HG03469 (cell line): ENCODE data around the gene TAF10.
A peak's percentile ranks its signal among the peaks of the same experiment; 100 is the strongest.

ENCODE experiments used
- ATAC-seq: cut with Tn5 transposase; IDR thresholded peaks from one replicate; pipeline ENCODE4 v1.9.1; 2021; ENCODE audit warnings: mild to moderate bottlenecking, moderate library complexity, moderate number of reproducible peaks; ENCODE audit not compliant: unreplicated experiment

The TAF10 gene

DNA sequence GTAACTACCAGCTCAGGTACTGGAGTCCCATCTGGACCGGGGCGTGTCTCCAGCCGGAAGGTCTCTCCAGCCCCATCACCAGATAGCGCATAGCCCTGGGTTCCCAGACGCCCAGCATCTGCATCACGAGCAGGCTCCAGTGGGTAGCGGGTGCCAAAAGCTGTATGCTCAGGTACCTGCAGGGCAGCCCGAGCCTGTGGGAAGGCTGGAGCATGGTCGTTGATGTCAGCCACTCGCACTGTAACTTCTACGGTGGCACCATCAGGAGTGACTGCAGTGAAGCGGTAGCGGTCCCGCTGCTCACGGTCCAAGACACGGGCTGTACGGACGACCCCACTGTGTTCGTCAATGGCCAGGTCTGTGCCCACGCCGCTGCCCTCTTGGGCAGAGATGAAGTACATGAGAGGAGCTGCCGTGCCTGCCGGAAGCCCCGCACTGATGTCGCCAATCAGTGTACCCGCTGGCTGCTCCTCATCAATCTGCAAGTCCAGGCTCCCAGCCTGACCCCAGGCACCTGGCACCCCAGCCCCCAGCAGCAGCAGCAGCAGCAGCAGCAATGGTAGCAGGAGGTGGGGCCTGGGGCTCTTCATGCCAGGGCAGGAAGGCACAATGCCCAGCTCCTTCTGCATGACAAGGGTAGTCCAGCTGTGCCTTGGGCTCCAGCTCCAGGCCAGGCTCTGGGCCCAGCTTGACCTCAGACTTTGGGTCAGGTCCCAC, 29.1 kb upstream of the TAF10 start:
- ATAC-seq, result no peak

DNA sequence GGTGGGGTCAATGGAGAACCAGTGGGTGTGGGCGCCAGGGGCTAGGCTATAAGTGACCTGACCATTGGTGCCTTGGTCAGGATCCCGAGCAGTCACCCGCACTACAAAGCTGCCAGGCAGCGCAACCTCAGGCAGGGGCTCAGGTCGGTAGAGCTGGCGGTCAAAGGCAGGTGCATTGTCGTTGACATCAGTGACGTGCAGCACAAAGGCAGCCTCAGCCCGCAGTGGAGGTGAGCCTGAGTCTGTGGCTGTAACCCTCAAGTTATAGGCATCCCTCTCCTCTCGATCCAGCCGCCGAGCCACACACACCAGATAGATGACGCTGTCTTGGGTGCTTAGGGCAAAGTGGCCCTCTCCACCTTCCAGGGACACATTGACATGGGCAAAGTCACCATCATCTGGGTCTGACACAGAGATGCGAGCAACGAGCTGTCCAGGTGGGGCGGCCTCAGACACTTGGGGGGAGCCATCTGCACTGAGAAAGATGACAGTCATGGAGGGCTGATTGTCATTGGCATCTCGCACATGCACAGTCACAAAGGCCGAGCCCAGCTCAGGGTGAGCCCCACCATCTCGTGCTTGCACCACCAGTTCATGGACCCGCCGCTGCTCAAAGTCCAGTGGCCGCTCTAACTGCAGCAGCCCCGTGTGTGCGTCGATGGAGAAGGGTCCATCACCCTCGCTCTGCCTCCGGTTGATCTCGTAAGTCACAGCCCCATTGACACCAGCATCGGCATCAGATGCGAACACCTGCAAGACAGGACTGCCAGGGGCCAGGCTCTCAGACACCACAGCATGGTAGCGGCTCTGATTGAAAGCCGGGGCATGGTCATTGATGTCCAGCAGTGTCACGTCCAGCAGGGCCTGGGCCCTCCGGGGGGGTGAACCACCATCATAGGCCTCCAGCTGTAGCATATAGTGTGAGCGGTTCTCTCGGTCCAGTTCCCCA, 28.3 kb upstream of the TAF10 start:
- no peak for ATAC-seq

DNA sequence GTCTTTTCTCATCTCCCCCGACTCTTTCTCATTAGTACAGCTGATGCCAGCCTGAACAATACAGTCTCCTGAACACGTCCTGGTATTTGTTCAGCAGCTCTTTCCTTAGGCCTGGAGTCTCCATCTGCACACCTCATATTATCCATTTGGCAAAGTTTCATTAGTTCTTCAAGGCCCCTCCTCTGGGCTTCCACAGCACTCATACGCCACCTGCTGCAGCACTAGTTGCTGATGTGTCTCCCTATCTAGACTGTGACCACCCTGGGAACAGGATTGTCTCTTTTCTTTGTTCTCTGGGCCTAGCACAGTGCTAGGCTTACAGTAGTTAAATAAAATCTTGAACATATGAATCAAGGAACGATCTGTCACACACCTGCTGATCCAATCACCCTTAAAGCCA, 26.4 kb upstream of the TAF10 start:
- ATAC-seq, result no peak

DNA sequence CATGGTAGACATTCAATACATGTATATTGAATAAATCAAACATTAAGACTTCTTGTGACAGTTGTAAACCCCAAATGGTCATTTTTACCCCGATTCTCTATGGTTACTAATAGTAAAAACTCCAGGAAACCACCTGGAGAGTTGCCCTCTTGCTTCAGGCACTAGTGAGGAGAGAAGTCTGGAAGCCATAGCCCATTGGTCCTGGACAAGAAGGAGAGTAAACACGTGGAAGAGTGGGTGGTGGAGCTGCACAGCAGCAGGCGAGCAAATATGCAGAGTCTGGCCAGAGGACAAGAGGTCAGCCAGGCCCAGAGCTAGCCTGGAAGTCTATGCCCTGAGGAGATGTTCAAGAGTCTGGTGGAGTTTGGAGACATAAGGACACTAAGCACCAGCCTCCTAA, 25.9 kb upstream of the TAF10 start:
- ATAC-seq, result no peak

DNA sequence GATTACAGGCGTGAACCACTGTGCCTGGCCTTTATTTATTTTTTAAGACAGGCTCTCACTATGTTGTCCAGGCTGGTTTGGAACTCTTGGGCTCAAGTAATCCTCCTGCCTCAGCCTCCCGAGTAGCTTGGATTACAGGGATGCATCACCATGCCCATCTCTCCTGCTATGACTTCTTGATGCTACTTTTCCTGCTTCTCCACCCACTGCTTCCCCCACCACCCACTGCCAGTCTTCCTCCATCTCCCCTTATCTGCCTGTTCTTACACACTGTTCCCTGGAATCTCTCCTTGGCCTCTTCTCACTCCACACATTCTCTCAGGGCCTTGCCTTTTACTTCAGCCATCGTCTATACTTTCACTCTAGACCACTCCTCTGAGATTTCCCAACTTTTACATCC, 24.5 kb upstream of the TAF10 start:
- no peak for ATAC-seq

DNA sequence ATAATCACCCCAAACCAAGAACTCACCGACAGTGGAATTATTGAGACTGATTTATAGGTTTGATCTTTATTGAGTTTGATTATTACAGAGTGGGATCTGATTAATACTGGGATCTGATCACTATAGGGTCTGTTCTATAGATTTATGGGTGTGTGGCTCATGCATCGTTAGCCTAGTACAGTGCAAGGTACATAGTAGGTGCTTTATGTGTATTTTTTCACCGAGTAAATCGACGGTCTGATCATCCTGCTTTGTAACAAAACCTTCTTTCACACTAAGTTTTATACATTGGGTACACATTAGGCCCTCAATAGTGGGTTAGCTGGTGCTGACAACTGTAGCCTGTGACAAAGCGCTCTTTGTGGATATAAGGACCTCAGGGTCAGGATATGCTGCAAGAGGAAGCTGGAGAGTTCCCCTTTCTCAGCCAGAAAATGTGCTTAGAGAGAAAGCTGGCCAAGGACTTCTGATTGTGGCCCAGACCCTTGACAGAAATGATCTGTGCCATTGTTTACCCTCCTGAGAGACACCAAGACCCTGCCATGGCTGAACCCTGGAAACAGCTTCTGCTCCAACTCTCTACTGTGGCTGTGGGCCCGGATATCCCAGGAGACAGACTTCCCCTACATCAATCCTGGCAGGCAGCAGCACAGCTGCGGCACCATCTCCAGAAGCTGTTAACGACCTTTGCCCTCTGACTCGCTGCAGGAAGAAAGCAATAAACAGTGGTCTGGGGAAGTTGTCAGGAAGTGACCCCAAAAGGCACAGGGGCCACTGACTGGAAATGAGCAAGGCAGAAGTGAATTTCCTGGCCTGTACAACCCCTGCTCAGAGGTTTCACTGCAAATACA, 23.3 kb upstream of the TAF10 start:
- ATAC-seq, result no peak

DNA sequence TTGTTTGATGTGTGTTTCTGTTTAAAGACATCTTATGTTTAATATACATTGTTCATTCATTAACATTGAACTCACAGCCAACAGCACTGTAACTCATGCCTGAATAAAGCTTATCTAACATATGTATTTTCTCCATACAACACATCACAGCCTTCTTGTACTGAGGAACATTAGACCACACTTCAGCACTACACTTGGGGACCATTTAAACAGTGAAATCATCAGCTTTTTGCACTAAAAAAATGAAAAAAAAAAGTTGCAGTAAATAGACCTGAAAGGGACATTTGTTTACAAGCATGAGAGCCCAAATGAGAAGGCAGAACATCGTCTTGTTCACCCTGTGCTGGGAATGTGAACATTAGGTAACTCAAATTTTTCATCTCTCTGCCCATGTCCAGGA, 22.5 kb upstream of the TAF10 start:
- no peak for ATAC-seq

DNA sequence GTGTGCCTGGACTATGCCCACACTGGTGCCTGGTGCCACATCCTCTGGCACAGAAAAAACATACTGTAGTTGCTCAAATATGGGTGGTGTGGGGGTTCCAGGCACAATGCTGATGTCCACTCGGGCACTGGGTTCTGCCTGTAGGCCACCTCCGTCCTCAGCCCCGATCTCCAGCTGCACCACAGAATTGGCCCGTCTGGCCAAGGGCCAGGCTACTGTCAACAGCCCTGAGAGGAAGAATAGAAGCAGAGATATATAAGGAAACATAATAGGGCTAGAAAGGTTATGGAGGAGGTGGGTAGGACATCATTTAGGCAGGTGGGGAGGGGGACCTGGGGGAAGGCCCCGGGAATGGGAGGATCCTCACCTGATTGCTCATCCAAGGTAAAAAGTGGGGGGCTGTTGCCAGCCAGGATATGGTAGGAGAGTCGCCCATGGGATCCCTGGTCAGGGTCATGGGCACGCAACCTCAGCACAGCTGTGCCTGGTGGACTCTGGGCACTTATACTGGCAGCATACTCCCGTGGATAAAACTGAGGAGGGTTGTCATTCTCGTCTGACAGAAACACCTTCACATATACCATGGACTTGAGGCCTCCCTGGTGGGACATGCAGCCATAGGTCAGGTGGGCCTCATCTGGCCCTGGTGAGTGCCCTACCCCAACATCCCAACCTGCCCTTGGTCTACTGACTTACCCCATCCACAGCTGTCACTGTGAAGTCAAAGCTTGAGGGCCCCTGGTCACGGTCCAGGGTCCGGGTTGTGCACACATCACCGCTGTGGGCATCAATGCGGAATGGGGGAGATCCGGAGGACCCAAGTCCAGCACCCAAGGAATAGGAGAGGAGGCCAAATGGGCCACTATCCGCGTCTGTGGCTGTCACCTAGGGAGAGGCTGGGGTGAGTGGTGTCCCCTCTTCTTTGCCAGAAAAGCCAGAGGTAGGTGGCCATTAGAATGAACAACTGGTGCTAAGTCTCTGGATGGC, 21.7 kb upstream of the TAF10 start:
- no peak for ATAC-seq

DNA sequence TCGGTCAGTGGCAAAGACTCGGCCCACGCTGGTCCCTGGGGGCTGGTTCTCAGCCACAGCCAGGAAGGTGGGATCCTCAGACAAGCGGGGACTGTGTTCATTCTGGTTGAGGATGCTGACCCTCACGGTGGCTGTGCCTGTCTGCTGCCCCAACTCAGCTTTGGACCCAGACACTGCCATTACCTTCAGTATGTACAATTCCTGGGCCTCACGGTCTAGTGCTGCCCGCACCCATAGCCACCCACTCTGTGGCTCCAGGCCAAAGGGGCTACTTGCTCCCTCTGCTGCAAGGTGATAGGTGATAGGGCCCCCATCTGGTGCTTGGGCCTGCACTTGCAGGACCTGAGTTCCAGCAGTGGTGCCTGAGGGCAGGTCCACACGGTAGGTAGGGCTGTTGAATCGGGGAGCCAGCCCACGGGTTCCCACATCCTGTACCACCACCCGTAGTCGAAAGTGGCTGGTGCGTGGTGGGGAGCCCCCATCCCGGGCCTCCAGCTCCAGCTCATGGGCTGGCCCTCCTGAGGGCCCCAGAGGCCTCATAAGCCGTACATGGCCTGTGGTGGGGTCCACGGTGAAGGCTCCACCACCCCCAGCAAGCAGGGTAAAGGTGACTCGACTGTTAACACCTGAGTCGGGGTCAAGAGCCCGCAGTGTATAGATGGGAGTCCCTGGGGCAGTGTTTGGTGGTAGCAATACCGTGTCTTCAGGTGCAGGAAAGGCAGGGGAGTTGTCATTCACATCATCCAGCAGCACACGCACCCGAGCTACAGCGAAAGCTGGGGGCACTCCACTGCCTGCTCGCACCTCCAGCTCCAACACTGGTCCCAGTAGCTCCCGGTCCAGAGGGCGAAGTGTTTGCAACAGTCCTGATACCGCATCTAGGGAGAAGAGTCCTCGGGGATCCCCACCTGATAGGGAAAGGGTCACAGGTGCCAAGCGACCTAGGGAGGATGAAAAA, 20.4 kb upstream of the TAF10 start:
- ATAC-seq, result no peak

DNA sequence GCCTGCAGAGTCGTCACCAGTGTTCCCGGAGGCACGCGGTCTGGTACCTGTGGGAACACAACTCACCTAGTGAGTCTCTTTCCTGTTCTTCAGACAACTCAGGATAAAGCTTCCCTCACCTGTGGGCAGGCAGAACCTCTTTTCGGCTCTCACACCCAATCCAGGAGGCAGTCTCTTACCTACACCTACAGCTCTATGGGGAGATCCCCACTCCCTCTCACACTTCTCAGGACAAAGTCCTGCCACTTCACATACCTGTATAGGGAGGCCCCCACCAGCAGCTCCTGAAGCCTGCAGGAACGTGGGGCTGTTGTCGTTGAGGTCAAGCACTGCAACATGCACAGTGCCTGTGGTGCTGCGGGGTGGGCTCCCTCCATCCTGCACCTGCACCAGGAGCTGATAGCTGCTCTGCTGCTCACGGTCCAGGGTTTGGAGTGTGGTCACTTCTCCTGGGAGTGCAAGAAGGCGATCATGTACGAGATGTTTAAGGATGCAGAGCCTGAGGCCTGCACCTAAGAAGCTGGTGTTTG, 19.4 kb upstream of the TAF10 start:
- no peak for ATAC-seq

DNA sequence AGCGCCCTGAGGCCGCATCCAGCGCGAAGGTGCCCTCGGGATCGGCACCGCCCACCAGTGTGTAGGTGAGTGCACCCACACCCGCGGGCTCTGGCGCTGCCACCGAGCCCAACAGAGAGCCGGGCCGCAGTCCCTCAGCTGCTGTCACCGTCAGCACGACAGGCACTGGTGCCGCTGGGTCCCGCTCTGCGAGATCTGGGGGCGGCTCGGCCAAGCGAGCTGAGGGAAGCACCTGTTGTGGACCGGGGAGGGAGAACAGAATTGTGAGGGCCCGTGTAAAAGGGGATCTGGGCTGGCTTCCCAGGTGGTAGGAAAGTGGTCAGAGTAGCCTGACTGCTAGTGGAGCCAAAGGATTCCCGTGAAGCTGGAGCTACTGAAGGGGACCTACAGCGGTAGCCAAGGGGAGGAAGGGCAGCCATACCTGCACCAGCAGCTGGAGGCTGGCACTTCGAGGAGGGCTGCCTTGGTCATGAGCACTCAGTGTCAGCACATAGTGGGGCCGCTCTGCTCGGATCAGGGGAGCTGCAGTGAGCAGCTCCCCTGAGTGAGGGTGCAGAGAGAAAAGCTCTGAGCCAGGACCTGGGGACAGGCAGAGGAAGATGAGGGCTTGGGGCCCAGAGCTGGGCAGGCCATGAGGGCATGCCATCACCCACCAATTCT, 18.7 kb upstream of the TAF10 start:
- no peak for ATAC-seq

DNA sequence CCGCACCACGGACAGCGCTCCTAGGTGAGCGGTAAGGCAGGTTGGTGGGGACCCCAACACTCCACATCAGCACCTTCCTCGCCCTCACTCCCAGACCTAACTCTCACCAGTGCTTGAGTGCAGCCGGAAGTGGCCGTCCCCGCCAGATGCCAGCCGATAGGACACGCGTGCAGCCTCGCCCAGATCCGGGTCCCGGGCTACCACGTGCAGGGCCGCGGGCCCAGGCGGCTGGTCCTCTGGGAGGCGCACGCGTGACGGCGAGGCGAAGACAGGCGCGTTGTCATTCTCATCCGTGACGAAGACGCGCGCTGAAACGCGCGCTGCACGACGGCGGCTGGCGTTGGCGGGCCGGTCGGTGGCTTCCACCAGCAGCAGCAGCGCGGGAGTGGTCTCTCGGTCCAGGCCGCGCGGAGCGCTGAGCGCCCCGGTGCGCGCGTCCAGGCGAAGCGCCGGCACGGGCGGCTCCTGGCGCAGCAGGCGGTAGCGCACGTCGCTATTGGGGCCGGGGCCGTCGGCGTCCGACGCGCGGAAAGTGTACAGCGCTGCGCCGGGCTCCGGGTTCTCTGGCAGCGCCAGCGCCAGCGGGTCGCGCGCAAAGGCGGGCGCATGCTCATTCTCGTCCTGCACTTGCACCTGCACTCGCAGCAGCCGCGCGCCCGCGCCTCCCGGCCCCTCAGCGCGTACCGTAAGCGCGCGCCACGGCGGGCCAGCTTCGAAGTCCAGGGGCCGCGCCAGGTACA, 18.0 kb upstream of the TAF10 start:
- ATAC-seq, result no peak

DNA sequence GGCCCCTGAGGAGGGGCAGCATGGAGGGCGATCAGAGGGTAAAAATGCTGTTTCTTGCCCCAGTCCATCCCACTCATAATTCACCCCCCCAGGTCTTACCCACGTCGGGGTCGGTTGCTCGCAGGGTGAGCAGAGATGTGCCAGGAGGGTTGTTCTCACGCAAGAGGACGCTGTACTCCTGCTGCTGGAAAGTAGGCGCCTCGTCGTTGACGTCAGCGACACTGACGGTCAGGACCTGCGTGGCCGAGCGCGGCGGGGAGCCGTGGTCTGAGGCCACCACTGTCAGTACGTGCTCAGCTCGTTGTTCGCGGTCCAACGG, 17.5 kb upstream of the TAF10 start:
- ATAC-seq, result no peak

DNA sequence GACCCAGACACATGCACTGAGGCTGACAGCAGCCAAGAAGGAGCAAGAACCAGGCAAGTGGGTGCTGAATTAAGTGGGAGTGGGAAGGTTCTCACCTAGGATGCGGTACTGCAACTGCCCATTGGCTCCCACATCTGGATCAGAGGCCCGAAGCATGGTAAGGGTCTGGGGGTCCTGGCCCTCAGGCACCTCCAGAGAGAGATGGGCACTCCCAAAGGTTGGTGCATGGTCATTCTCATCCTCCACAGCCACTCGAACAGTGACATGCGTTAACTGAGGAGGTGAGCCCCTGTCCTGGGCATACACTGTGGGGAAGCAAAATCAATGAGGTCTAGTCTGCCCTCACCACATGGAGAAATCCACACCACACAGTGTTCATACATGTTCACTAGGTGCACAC, 16.5 kb upstream of the TAF10 start:
- ATAC-seq, result no peak

DNA sequence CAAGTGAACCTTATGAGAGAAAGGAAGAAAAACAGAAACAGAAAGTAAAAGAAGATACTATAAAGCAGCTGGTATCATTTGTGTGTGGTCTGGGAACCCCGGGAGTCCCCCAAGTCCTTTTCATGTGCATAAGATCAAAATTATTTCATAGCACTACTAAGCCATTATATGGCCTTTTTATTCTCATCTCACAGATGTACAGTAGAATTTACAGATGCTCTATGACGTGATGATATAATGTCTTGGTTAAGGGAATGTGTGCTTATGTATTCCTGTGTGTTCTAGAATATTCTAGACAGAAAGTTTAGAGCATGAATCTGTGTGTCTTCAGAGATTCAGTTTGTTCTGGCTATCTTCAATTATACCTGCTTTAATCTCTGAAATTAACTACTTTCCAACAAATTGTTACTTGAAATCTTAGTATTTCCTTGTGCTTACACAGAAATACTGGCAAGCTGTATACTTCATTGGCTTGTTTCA, 15.8 kb upstream of the TAF10 start:
- peak; percentile 59 for ATAC-seq

DNA sequence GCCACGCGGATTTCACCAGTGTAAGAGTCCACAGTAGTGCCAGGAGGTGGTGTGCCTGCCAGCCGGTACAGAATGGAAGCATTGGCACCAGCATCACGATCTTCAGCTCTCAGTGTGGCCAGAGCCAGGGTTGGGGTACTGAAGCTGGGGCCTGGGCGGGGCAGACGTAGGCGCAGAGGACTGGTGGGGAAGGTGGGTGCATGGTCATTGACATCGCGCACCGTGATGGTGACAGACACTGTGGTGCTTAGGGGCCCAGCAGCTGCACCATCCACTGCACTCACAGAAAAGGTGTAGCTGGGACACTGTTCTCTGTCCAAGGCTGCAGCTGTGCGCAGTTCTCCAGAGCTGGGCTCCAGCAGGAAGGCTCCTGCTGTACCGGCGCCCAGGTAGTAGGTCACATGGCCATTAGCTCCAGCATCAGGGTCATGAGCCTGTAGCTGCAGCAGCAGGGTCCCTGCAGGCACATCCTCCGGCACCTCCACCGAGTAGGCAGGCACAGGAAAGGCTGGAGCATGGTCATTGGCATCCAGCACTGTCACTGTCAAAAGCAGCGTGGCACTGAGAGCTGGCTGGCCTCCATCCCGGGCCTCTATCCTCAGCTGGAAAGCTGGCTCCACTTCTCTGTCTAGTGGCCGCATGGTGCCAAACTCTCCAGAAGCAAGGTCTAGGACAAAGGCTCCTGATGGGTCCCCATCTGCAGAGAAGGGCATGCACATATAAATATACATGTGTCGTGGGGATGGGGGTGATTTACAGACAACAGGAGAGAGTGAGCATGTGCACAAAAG, 15.2 kb upstream of the TAF10 start:
- no peak for ATAC-seq
